Fibroblast of mammary gland (primary cell): ENCODE data around the gene ARID5B.

ENCODE experiments used
- DNase-seq: peaks from one replicate; pipeline ENCODE4 v3.0.0-alpha.2; 2010; ENCODE audit warnings: low read depth
- H3K4me3 ChIP-seq: 2 replicates; pipeline ENCODE4 v1.5.1; 2011; ENCODE audit warnings: low read depth, mild to moderate bottlenecking, low read length, moderate library complexity; ENCODE audit not compliant: control insufficient read depth
- CTCF ChIP-seq: conservative IDR thresholded peaks from 2 replicates; pipeline ENCODE4 v1.5.1; 2011; ENCODE audit warnings: low read depth, low read length, inconsistent platforms; ENCODE audit not compliant: control insufficient read depth, insufficient read depth

The ARID5B gene

DNA sequence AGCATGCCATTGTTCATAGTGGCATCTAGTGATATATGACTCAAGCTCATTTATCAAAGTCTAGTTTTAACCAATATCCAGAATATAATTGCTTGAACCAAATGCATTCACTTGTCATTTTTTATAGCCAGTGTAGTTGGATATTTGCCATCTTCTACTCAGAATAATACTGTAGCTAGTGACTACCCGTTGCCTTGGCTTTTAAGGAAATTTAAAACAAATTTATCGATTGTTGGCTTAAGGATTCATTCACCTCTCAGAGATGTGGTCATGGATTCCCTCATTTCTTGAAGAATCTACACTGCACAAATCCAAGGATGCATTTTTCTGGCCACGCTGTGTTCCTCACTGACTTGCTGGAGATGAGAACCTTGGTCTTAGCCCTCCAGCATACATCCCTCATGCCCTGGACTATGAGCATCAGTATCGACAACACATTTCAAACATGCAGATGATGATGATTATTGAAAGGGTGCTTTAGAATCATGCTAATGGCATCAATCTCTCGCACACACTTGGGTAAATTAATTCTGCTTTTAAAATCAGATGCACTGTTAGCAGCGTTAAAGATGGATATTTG lies 8.8 kb downstream of the ARID5B start:
- H3K4me3 ChIP-seq: no peak overlapping the region
- DNase-seq: no peak
- TF ChIP-seq CTCF: no peak

DNA sequence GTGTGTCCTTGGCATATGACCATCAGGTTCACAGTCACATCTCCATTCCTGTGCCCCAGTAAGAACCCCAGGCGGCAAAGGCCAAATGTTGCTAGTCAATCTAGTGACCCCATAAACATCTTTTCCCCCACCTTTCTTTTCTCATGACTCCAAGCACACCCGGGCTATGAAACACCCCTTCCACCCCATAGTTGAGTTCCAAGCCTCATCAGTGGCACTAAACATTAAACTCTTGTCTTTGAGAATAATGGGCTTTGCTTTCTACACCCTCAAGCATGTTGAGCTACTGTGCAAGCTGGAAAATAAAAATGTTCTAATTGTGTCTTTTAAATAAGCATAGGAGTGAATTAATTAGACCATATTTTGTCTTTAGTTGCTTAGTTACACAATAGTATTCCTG lies 9.4 kb downstream of the ARID5B start:
- no peak for TF ChIP-seq CTCF
- no peak overlapping the region for H3K4me3 ChIP-seq

DNA sequence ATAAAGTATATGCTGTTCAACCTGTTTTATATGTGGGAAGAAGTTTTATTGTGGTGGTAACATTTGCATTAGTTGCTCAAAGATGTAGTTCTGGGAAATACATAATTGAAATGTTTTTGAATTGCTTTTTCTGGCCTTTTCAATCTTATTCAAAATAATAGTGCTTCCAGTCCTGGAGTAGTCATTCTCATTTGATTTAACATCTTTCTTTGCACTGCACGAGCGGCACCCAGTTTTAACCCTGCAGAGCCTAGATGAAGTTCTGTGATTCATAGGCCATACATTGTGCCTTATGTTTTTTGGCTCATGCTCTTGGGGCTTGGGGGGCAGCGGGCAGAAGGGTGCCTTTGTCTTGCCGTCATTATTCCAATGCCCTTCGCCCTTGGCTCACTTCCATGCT lies 9.9 kb downstream of the ARID5B start:
- no peak for TF ChIP-seq CTCF
- no peak for DNase-seq
- H3K4me3 ChIP-seq: no peak overlapping the region

More for the DNA sequence above, 9.4 kb downstream of the ARID5B start:
- no peak for DNase-seq

GRCh38 chr10:61912981-61913380 lies 11.5 kb downstream of the ARID5B start:
- H3K4me3 ChIP-seq: no peak overlapping the region
- TF ChIP-seq CTCF: no peak
- DNase-seq: no peak

DNA sequence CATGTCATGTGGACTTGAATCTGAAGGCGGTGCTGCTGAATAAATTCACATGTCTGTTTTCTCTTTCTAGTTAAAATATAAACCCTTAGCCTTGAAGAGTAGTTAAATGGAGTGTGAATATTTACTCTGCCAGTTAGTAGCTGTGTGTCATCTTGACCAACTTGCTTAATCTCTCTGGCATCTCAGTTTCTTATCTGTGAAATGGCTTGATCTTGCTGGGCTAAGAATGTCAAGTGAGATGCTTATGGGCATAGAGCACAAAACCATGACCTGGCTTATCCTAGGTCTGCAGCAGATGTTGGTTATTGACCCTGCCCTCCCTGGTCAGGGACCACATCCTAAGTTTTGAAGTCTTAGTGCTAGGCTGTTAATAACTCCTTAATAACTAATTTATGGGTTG lies 16.6 kb downstream of the ARID5B start:
- TF ChIP-seq CTCF: no peak
- H3K4me3 ChIP-seq: no peak overlapping the region
- no peak for DNase-seq

DNA sequence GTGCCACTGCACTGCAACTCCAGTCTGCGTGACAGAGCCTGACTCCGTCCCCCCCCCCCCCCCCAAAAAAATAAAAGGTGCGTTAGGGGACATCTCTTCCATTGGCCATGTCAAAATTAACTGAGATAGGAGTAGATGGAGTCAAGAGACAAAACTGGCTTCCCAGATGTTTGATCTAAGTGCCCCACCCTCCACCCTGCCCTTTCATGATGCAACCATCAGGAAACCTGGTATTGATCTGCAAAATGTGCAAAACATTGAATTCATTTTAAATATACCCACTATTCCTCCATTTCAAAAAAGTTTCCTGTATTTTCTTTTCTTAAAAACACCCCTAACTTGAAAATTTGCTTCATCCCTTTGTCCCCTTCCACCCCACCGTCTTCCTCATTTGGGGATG lies 17.5 kb downstream of the ARID5B start:
- H3K4me3 ChIP-seq: no peak overlapping the region
- no peak for DNase-seq
- TF ChIP-seq CTCF: no peak
